K562 (cell line): ENCODE measurements around the gene ITSN1. TPM values are rescaled to one million over a fixed set of nuclear protein-coding genes. Genes with fewer than 3 reads are reported as not detected.

Experiments used
- CLOCK ChIP-seq: fragments of 250-450 bp; sonication (Bioruptor Pico); IDR thresholded peaks from 2 replicates; pipeline ENCODE4 v1.4.0; 2020; ENCODE audit warnings: mild to moderate bottlenecking, moderate library complexity, borderline replicate concordance
- E2F4 ChIP-seq: sonication (generic); formaldehyde crosslinking; IDR thresholded peaks from 2 replicates; pipeline ENCODE4 v1.8.0; 2022; ENCODE audit warnings: mild to moderate bottlenecking, low read depth, missing genetic modification reagents
- GTF2A2 ChIP-seq: IDR thresholded peaks from 2 replicates; pipeline ENCODE4 v1.6.1; 2016; ENCODE audit warnings: mild to moderate bottlenecking, missing genetic modification characterization, missing compliant biosample characterization
- KAT2B ChIP-seq: IDR thresholded peaks from one replicate; pipeline ENCODE4 v1.6.1; 2012; ENCODE audit warnings: low read depth, mild to moderate bottlenecking, control low read depth, inconsistent platforms, low read length, moderate library complexity
- MCM2 ChIP-seq: fragments of 450-650 bp; IDR thresholded peaks from 2 replicates; pipeline ENCODE4 v1.6.1; 2017; ENCODE audit warnings: low read depth, mild to moderate bottlenecking
- U2AF2 ChIP-seq: fragments of 200-400 bp; formaldehyde crosslinking; optimal IDR thresholded peaks from 2 replicates; pipeline ENCODE3; 2017; ENCODE audit warnings: low read depth, mild to moderate bottlenecking, low read length
- polyA plus RNA-seq, 8 experiments: library from polyadenylated mRNA; depleted of rRNA in 4 of 8; stranded (reverse) in 5 of 8; unstranded in 3 of 8; fragments of >200 nt; fragmentation: Nextera tagmentation in 2 of 8; fragmentation: Illumina TruSeq in 1 of 8; extraction: Ambion mirVana in 2 of 8; extraction: Trizol in 1 of 8; gene quantifications; 2 replicates each; pipeline versions ENCODE4 v1.2.1 to v1.2.3, GENCODE V29; 2011 to 2014; ENCODE audit warnings: inconsistent platforms in 1 of 8, missing spikeins in 1 of 8
- total RNA-seq, 7 experiments: library from RNA; depleted of rRNA in 6 of 7; stranded (reverse); fragments of >200 nt in 6 of 7; fragmentation: Illumina TruSeq in 2 of 7; extraction: Trizol in 2 of 7; gene quantifications; 2 replicates each; pipeline versions ENCODE4 v1.2.1 to v1.2.3, GENCODE V29; 2011 to 2021; ENCODE audit warnings: low replicate concordance in 1 of 7
- TF ChIP-seq, protein P1 (sequence below): sonication (generic); formaldehyde crosslinking; IDR thresholded peaks from 2 replicates; pipeline ENCODE4 v1.8.0; 2023; ENCODE audit warnings: mild to moderate bottlenecking, missing genetic modification reagents

Gene ITSN1
- total and polyA plus RNA-seq, 9 of the 15 experiments (the other 6 are each of a cell fraction or from before 2014, with no cell fraction given): 1.1 to 12.6 (median 4.8) TPM

- TF ChIP-seq CLOCK (CRISPR knock-in tag): no peak
- TF ChIP-seq, protein P1, sequence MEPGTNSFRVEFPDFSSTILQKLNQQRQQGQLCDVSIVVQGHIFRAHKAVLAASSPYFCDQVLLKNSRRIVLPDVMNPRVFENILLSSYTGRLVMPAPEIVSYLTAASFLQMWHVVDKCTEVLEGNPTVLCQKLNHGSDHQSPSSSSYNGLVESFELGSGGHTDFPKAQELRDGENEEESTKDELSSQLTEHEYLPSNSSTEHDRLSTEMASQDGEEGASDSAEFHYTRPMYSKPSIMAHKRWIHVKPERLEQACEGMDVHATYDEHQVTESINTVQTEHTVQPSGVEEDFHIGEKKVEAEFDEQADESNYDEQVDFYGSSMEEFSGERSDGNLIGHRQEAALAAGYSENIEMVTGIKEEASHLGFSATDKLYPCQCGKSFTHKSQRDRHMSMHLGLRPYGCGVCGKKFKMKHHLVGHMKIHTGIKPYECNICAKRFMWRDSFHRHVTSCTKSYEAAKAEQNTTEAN (CRISPR knock-in tag): no peak
- TF ChIP-seq MCM2: no peak
- no peak for TF ChIP-seq KAT2B
- no peak for TF ChIP-seq E2F4
- no peak for TF ChIP-seq U2AF2
- TF ChIP-seq GTF2A2: no peak
Measured at GRCh38 chr21:33828083-33828482, 185.8 kb downstream of the ITSN1 start (continued).
